Activated CD8-positive, alpha-beta memory T cell treated with anti-CD3 and anti-CD28 coated beads, Interleukin-2, amount 50 U/mL, for 24 hours (primary cell): ENCODE measurements around the gene CETN1.

Experiments
- DNase-seq: peaks from one replicate; pipeline ENCODE4 v3.0.0-alpha.2; 2020; ENCODE audit errors: extremely low read depth

The CETN1 gene

GRCh38 chr18:576924-577323 is 3.3 kb upstream of the CETN1 start:
- no peak for DNase-seq

GRCh38 chr18:577643-578375 is 2.4 kb upstream of the CETN1 start:
- DNase-seq, result no peak

- no peak for DNase-seq
These were observed 942 bp upstream of the CETN1 start for GRCh38 chr18:579238-579637.

- no peak for DNase-seq
These were observed 916 bp downstream of the CETN1 start for GRCh38 chr18:581096-581495.

- DNase-seq, result no peak
These were observed 2.3 kb downstream of the CETN1 start for GRCh38 chr18:582465-582864.

- DNase-seq, result no peak
These were observed 14.9 kb downstream of the CETN1 start for GRCh38 chr18:595068-595467.

GRCh38 chr18:595571-595970 is 15.4 kb downstream of the CETN1 start:
- no peak for DNase-seq

GRCh38 chr18:596288-596881 is 16.2 kb downstream of the CETN1 start:
- DNase-seq, result peak; percentile 9

- DNase-seq, result no peak
These were observed 18.0 kb downstream of the CETN1 start for GRCh38 chr18:598124-598589.

GRCh38 chr18:600107-600506 is 19.9 kb downstream of the CETN1 start:
- no peak for DNase-seq

GRCh38 chr18:604771-605170 is 24.6 kb downstream of the CETN1 start:
- DNase-seq, result no peak

- DNase-seq, result no peak
These were observed 27.8 kb downstream of the CETN1 start for GRCh38 chr18:607930-608329.

GRCh38 chr18:610214-610928 is 30.2 kb downstream of the CETN1 start:
- DNase-seq, result no peak

- no peak for DNase-seq
These were observed 32.0 kb downstream of the CETN1 start for GRCh38 chr18:612156-612555.

GRCh38 chr18:614193-614592 is 34.0 kb downstream of the CETN1 start:
- DNase-seq, result no peak

GRCh38 chr18:615092-615521 is 34.9 kb downstream of the CETN1 start:
- DNase-seq, result no peak

- no peak for DNase-seq
These were observed 35.6 kb downstream of the CETN1 start for GRCh38 chr18:615773-616172.

GRCh38 chr18:616380-616995 is 36.3 kb downstream of the CETN1 start:
- no peak for DNase-seq

GRCh38 chr18:617970-618504 is 37.9 kb downstream of the CETN1 start:
- DNase-seq, result no peak

GRCh38 chr18:618618-619017 is 38.4 kb downstream of the CETN1 start:
- DNase-seq, result no peak

- no peak for DNase-seq
These were observed 41.3 kb downstream of the CETN1 start for GRCh38 chr18:621291-622043.
